Nephron (organoid): ENCODE results near the gene PSMD2.
A peak's percentile ranks its signal among the peaks of the same experiment; 100 is the strongest.

Source experiments
- H3K27ac Mint-ChIP-seq, 3 experiments: 2 replicates each; pipeline ENCODE4 v1.8.0; 2020; ENCODE audit warnings: mixed read lengths in 3 of 3, mild to moderate bottlenecking in 2 of 3, moderate library complexity in 1 of 3
- H3K27me3 Mint-ChIP-seq: 2 replicates; pipeline ENCODE4 v1.8.0; 2021; ENCODE audit warnings: low read depth, mild to moderate bottlenecking, moderate library complexity, mixed read lengths
- H3K36me3 Mint-ChIP-seq: 2 replicates; pipeline ENCODE4 v1.8.0; 2020; ENCODE audit warnings: low read depth, mixed read lengths
- H3K4me1 Mint-ChIP-seq: 2 replicates; pipeline ENCODE4 v1.8.0; 2020; ENCODE audit warnings: mixed read lengths
- H3K4me3 Mint-ChIP-seq, 3 experiments: 2 replicates each; pipeline ENCODE4 v1.8.0; 2020; ENCODE audit warnings: mild to moderate bottlenecking in 3 of 3, mixed read lengths in 3 of 3, moderate library complexity in 2 of 3
- H3K9me3 Mint-ChIP-seq: 2 replicates; pipeline ENCODE4 v1.8.0; 2020; ENCODE audit warnings: mixed read lengths
- TF ChIP-seq, protein P1 (sequence below), 3 experiments: fragments of 200-600 bp; sonication (generic); IDR thresholded peaks; one replicate each; pipeline ENCODE4 v1.5.0; 2021; ENCODE audit warnings: antibody characterized with exemption in 3 of 3; ENCODE audit not compliant: unreplicated experiment in 3 of 3

PSMD2 gene

DNA sequence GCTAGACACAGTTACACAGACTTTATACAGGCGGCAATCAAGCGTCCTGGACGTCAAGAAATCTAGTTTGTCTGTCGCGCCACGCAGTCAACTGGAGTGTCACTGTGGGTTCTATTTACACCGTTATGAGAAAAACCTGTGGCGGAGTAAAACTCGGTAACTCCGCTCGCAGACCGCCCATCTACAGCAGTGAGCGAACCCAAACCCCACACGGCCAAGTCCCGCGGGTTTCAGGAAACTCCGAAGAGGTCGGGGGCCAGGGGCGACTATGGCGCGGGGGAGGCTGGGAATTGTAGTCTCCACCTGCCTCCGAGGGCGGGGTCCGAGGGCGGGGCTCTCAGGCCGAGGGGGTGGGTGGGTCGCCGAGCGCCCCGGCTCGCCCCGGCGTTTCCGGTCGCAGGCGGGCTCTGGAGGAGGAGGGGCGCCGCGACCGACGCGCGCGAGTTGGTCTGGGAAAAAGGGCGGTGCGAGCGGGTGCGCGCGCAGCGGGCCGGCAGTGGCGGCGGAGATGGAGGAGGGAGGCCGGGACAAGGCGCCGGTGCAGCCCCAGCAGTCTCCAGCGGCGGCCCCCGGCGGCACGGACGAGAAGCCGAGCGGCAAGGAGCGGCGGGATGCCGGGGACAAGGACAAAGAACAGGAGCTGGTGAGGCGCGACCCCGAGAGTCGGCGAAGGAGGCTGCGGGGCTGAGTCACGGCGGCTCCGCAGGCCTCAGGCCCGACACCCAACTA is at the start of gene PSMD2:
Gene PSMD2, plus strand, starts transcription at position 483 of the 729 bp plus-strand sequence. Its CDS starts 26 bp downstream, at position 509.
- Mint-ChIP-seq H3K9me3 (no peaks in the 10 kb centered on the region), H3K36me3 (peaks cover 36% of the 10 kb centered on the region), H3K27ac (peak within 1 kb of the TSS; percentile 83 to 96 (median 94)), H3K4me3 (peak within 1 kb of the TSS; percentile 99), H3K4me1 (peaks cover 14% of the 10 kb centered on the region), H3K27me3 (peaks cover 15% of the 10 kb centered on the region)
- TF ChIP-seq, protein P1, sequence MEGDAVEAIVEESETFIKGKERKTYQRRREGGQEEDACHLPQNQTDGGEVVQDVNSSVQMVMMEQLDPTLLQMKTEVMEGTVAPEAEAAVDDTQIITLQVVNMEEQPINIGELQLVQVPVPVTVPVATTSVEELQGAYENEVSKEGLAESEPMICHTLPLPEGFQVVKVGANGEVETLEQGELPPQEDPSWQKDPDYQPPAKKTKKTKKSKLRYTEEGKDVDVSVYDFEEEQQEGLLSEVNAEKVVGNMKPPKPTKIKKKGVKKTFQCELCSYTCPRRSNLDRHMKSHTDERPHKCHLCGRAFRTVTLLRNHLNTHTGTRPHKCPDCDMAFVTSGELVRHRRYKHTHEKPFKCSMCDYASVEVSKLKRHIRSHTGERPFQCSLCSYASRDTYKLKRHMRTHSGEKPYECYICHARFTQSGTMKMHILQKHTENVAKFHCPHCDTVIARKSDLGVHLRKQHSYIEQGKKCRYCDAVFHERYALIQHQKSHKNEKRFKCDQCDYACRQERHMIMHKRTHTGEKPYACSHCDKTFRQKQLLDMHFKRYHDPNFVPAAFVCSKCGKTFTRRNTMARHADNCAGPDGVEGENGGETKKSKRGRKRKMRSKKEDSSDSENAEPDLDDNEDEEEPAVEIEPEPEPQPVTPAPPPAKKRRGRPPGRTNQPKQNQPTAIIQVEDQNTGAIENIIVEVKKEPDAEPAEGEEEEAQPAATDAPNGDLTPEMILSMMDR (IDR thresholded peaks at IDR 0.05; ENCODE audit: unreplicated experiment in 3 of 3) = no peak

DNA sequence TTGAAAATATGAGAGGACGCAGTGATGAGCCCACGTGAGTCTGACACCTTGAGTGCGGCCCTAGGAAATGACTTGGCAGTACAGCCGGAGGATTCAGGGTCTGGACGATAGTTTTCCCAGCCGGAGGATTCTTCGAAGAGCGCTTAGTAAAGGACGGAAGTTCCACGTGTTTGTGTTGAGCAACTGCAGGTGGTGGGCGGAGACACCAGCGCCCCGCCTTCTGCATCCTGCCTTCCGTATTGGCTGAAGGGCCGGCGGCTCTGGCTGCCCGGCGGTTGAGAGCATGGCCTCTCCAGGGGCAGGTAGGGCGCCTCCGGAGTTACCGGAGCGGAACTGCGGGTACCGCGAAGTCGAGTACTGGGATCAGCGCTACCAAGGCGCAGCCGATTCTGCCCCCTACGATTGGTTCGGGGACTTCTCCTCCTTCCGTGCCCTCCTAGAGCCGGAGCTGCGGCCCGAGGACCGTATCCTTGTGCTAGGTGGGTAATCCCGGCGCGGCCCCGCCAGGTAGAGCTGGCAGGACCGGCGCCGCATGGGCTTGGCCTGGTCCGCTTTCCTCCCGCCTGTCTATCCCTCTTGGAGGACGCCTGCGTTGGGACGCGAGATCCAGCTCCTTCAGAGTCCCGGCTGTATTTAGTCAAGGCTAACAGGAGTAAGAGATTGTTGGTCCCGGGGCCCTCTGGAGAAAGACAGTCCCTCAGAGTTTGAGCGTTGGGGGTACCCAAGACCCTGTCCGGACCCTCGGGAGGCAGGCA is 49.5 kb upstream of the PSMD2 start, which contains the start of gene EEF1AKMT4:
Gene EEF1AKMT4, plus strand, starts transcription at position 261 of the 755 bp plus-strand sequence. Its CDS starts 23 bp downstream, at position 284.
- Mint-ChIP-seq H3K4me1 (peaks cover 6% of the 10 kb centered on the region), H3K36me3 (peaks cover 7% of the 10 kb centered on the region), H3K9me3 (no peaks in the 10 kb centered on the region), H3K27ac (peak within 1 kb of the TSS; percentile 89 to 95 (median 94)), H3K4me3 (peak within 1 kb of the TSS; percentile 93 to 98 (median 97)), H3K27me3 (no peaks in the 10 kb centered on the region)
- TF ChIP-seq, protein P1 (IDR thresholded peaks at IDR 0.05; ENCODE audit: unreplicated experiment in 3 of 3) = peak in 2 of 3 experiments; percentile 47

DNA sequence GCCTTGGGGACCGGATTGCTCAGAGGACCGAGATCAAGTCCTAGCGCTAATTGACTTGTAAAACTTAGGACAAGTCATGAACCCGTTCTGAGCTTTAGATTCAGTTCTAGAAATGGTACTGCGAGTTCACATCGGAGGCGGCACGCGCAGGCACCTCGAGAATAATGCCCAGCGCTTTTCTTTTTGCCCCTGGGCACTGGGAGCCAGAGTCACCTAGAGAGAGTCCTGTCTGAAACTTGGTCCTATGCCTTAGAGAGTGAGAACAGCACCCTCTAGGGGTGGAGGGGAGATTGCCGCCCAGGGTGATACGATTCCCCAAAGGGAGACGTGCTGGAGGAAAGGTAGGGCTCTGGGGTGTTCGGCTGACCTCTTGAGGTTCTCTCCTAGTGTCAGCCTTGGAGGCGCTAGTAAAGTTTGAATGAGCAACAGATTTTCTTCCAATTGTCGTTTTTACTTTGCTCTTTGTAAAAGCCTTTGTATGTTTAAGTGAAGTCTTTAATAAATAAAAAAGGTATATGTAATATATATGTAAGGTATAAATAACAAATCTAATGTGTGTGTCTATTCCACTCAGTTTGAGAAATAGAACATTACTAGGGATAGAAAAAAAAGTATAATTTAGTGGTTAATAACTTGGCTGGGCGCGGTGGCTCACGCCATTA is 48.7 kb upstream of the PSMD2 start:
- TF ChIP-seq, protein P1 (IDR thresholded peaks at IDR 0.05; ENCODE audit: unreplicated experiment in 3 of 3) = peak; percentile 80 to 92 (median 87)
- Mint-ChIP-seq H3K4me3 (peak overlapping the region; percentile 93 to 98 (median 97)), H3K36me3 (no peaks in the 10 kb centered on the region), H3K27me3 (peaks cover 2% of the 10 kb centered on the region), H3K27ac (peak overlapping the region in 1 of 3 experiments; percentile 8), H3K4me1 (peaks cover 6% of the 10 kb centered on the region), H3K9me3 (no peaks in the 10 kb centered on the region)

DNA sequence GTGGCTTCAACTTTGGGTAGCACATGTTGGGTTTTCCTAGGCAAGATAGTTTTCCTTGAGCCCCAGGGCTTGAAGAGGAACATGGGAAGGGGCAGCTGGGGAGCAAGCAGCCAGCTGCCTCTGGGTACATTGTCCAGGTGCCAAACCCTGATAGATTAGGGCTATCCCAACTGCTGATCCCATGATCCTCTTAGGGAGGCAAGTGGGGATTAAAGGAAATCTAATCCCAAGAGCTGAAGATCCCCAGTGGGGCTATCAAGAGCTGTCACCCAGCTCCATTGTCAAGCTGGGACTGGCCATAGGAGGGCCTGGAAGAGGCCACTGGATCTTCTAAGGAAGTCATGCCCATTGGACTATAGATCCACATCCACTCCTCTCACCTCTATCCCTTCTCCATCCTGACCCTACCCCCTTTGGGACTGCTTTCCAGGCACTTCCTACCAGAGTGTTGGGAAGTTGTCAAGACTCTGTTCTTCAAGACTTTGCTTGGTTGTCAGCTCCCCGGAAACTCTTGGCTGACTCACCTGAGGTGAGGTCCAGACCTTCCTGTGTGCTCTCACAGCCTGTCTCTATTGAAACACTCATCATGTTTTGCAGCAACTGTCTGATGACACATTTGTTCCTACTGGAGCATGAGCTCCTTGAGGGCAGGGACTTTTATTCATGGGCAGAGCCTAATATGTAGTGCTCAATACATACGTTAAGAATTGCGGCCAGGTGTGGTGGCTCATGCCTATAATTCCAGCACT is 43.6 kb upstream of the PSMD2 start:
- Mint-ChIP-seq H3K27me3 (peaks cover 43% of the 10 kb centered on the region), H3K36me3 (peaks cover 3% of the 10 kb centered on the region), H3K9me3 (no peaks in the 10 kb centered on the region), H3K4me3 (no peak overlapping the region), H3K27ac (no peak overlapping the region), H3K4me1 (peaks cover 3% of the 10 kb centered on the region)
- TF ChIP-seq, protein P1 (IDR thresholded peaks at IDR 0.05; ENCODE audit: unreplicated experiment in 3 of 3) = no peak

DNA sequence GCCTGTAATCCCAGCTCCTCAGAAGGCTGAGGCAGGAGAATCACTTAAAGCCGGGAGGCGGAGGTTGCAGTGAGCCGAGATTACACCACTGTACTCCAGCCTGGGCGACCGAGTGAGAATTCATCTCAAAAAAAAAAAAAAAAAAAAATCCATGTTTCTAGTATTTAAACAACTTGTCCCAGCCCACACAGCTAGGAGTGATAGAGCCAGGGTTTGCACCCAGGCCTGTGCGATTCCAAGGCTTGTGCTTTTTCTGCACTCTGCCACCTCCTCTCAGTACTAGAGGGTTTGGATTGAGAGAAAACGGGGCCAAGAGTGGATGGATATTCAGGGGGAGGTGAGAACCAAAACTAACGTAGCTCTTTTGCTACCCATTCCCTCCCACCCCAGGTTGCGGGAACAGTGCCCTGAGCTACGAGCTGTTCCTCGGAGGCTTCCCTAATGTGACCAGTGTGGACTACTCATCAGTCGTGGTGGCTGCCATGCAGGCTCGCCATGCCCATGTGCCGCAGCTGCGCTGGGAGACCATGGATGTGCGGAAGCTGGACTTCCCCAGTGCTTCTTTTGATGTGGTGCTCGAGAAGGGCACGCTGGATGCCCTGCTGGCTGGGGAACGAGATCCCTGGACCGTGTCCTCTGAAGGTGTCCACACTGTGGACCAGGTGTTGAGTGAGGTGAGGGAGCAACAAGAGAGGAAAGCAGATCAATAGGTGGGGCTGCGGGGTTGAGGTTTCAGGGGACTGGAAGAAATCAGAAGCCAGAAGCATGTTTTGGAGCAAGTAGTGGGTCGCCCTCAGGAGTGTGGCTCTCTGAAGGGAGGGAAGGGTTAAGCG is 41.7 kb upstream of the PSMD2 start:
- H3K4me1 Mint-ChIP-seq = peaks cover 10% of the 10 kb centered on the region

More for the DNA sequence above, 41.7 kb upstream of the PSMD2 start:
- H3K27ac Mint-ChIP-seq = no peak overlapping the region
- peaks cover 60% of the 10 kb centered on the region for H3K27me3 Mint-ChIP-seq
- TF ChIP-seq, protein P1 (IDR thresholded peaks at IDR 0.05; ENCODE audit: unreplicated experiment in 3 of 3) = no peak
- H3K36me3 Mint-ChIP-seq = peaks cover 3% of the 10 kb centered on the region
- H3K4me3 Mint-ChIP-seq = peak overlapping the region in 1 of 3 experiments; percentile 20
- peaks cover 3% of the 10 kb centered on the region for H3K9me3 Mint-ChIP-seq
